ENCODE measurements around the gene SBF2.

DNA sequence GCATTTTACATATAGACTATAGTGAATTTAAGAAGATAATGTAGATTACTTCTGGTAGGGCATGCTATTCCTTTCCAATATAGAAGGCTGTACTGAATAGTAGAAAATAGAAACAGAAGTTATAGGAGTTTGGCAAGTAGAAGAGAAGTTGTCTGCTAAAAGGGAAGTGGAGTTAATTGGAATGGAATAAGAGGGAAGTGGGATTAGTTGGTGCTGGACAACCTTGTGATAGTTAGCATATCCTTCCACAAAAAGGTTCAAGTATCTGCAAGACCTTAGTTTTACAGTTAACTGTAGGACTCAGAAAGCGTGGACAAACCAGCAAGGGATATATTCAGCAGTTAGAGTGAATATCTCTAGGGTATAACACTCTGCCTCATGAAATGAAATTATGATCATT lies 444.6 kb downstream of the SBF2 start:
- TF ChIP-seq, protein P1, sequence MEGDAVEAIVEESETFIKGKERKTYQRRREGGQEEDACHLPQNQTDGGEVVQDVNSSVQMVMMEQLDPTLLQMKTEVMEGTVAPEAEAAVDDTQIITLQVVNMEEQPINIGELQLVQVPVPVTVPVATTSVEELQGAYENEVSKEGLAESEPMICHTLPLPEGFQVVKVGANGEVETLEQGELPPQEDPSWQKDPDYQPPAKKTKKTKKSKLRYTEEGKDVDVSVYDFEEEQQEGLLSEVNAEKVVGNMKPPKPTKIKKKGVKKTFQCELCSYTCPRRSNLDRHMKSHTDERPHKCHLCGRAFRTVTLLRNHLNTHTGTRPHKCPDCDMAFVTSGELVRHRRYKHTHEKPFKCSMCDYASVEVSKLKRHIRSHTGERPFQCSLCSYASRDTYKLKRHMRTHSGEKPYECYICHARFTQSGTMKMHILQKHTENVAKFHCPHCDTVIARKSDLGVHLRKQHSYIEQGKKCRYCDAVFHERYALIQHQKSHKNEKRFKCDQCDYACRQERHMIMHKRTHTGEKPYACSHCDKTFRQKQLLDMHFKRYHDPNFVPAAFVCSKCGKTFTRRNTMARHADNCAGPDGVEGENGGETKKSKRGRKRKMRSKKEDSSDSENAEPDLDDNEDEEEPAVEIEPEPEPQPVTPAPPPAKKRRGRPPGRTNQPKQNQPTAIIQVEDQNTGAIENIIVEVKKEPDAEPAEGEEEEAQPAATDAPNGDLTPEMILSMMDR (IDR thresholded peaks at IDR 0.05): no peak
- no peak for TF ChIP-seq POLR2A (IDR thresholded peaks at IDR 0.05)
